ENCODE data around the gene SCYGR4. TPM values are rescaled to one million over a fixed set of nuclear protein-coding genes. Genes with fewer than 3 reads are reported as not detected.

Gene SCYGR4
- total and polyA plus RNA-seq, 10 of the 15 experiments (the other 5 are each of a cell fraction or from before 2014, with no cell fraction given), result 0.11 TPM; not detected in 9

- FAIRE-seq (no peak), ATAC-seq (no peak), DNase-seq (ENCODE audit: low read depth, low spot score) (no peak)
- no peak overlapping the region for H3K4me3 ChIP-seq
- H3K79me2 ChIP-seq (ENCODE audit: control insufficient read depth, insufficient read depth, low read length), result no peaks in the 10 kb centered on the region
- no peaks in the 10 kb centered on the region for H3K9me3 ChIP-seq (replicated peaks; ENCODE audit: control insufficient read depth, insufficient read depth, low read length)
- BruUV-seq (replicated peaks), result no TSS peak
- intact Hi-C loops (cut with micrococcal nuclease; ENCODE audit: unreplicated experiment), result loop anchor here (10.0 kb wide), 1 partner anchor 529 kb away; no protein-coding TSS in a partner anchor
- WGBS (ENCODE audit: insufficient coverage, insufficient replicate concordance, low lambda C conversion rate, missing lambda C conversion rate), result 29% methylated on average over 4 of the region's 4 CpGs
- no peak overlapping the region for H2AFZ ChIP-seq (ENCODE audit: control insufficient read depth, low read depth, low read length)
- H3K27ac ChIP-seq (ENCODE audit: control insufficient read depth, insufficient read depth), result no peak overlapping the region
- TF ChIP-seq BCL11A (IDR thresholded peaks at IDR 0.05; ENCODE audit: low read depth, low read length), result no peak
- no peak for TF ChIP-seq YBX1 (IDR thresholded peaks at IDR 0.05)
- no peak for TF ChIP-seq TARDBP (IDR thresholded peaks at IDR 0.05; ENCODE audit: borderline replicate concordance)
- TF ChIP-seq E4F1 (IDR thresholded peaks at IDR 0.05; ENCODE audit: borderline replicate concordance, partially characterized antibody), result no peak
- TF ChIP-seq SRF (IDR thresholded peaks at IDR 0.05; ENCODE audit: low read depth in 2 of 2, low read length in 2 of 2), result no peak
- TF ChIP-seq SMAD1 (IDR thresholded peaks at IDR 0.05; ENCODE audit: low read depth, partially characterized antibody), result no peak
- TF ChIP-seq JUND (IDR thresholded peaks at IDR 0.05; ENCODE audit: low read depth, low read length), result no peak
- no peak for TF ChIP-seq ATF3 (IDR thresholded peaks at IDR 0.05; ENCODE audit: borderline replicate concordance, extremely low read depth, low read depth, low read length)
- no peak for TF ChIP-seq YY1 (IDR thresholded peaks at IDR 0.05; ENCODE audit: low read depth, low read length)
- TF ChIP-seq ZNF24 (IDR thresholded peaks at IDR 0.05), result no peak
- TF ChIP-seq TCF12 (IDR thresholded peaks at IDR 0.05; ENCODE audit: low read depth, low read length), result no peak
- no peak for TF ChIP-seq SMARCA5 (IDR thresholded peaks at IDR 0.05)
- TF ChIP-seq NKRF (conservative IDR thresholded peaks at IDR 0.05), result no peak
- TF ChIP-seq IKZF1 (conservative IDR thresholded peaks at IDR 0.05), result no peak
- no peak for TF ChIP-seq ETV6 (conservative IDR thresholded peaks at IDR 0.05 in 1 of 2, IDR thresholded peaks at IDR 0.05 in 1 of 2; ENCODE audit: borderline replicate concordance in 1 of 2, low read depth in 1 of 2)
- TF ChIP-seq HCFC1 (IDR thresholded peaks at IDR 0.05; ENCODE audit: low read length), result no peak
- TF ChIP-seq FOXK2 (IDR thresholded peaks at IDR 0.05), result no peak
- no peak for TF ChIP-seq MEF2B (IDR thresholded peaks at IDR 0.05; ENCODE audit: partially characterized antibody, poor library complexity, severe bottlenecking)
- ChIA-PET SMC1A (ENCODE audit: uncharacterized antibody, unreplicated experiment) (interaction anchor here (0.6 to 1.1 kb wide), 2 partner anchors 17 to 173 kb away, joined by 3 to 5 read pairs; no protein-coding TSS in a partner anchor), POLR2A (no interaction called here), RAD21 (ENCODE audit: unreplicated experiment) (interaction anchor here (0.7 kb wide), 1 partner anchor 114 kb away, joined by 3 read pairs; no protein-coding TSS in a partner anchor), CTCF (interaction anchor here (1.8 kb wide), 1 partner anchor 113 kb away, joined by 10 read pairs; no protein-coding TSS in a partner anchor)
- no peaks in the 10 kb centered on the region for H3K36me3 ChIP-seq (ENCODE audit: control insufficient read depth in 2 of 2, insufficient read depth in 2 of 2, low read length in 1 of 2)
- H4K20me1 ChIP-seq (ENCODE audit: control insufficient read depth, insufficient read depth), result no peaks in the 10 kb centered on the region; the same call in 1 of the 2 replicates
- no peak overlapping the region for H3K4me2 ChIP-seq (ENCODE audit: control insufficient read depth, insufficient read depth)
- H3K4me1 ChIP-seq (ENCODE audit: control insufficient read depth, insufficient read depth, low read length), result no peaks in the 10 kb centered on the region
- H3K27me3 ChIP-seq (replicated peaks in 1 of 2; ENCODE audit: control insufficient read depth in 2 of 2, insufficient read depth in 2 of 2, low read length in 1 of 2), result 0 out of 4 replicates have a peak, but pooled peaks cover 0 to 3% of the 10 kb centered on the region in 2 experiments
- in situ Hi-C loops (cut with MboI), result no loop called here
- H3K9ac ChIP-seq (ENCODE audit: control insufficient read depth, insufficient read depth, low read length), result no peak overlapping the region
These were observed 36.1 kb downstream of the SCYGR4 start for GRCh38 chr2:227653419-227653818.

All from GM12878 (cell line).